ENCODE results near the gene SAMD14. TPM values are rescaled to one million over a fixed set of nuclear protein-coding genes. Genes with fewer than 3 reads are reported as not detected.

The SAMD14 gene
- total and polyA plus RNA-seq, 9 donors: 0.36 to 4.9 (median 1.7) TPM

DNA sequence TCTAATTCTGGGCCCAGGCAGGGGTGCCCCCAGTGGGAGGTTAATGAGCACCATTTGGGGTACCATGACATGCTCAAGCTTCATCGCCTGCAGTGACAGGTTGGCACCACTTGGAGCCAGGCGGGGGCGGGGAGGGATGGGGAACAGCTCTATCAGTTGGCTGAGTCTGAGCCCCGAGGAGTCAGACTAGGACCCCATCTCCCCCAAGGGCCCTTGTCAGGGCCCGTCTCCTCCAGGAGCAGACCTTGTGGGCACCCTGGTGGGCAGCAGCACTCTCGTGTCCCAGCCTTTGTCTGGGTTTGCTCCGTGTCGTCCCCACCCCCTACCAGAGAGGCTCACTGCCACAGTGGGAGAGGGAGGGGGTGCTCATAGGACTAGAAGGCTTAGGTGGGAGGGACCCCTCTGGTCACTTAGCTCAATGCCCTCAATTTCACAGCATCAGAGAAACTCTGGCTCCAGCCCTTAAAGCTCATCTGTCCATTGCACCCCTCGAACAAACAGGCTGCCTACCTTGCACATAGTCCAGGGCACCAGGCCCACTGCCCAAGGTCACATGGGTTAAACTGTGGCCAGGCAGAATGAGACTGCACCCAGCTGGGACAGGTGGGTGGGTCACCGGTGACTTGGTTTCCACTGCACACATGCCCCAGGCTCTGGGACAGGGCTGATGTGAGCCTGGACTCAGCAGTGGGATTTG lies 16.4 kb upstream of the SAMD14 start:
- Histone ChIP-seq H3K27ac (peak overlapping the region; percentile 50 to 81), H3K4me1 (ENCODE audit: insufficient read depth) (peaks cover 13% of the 10 kb centered on the region), H3K4me3 (no peak overlapping the region), H3K36me3 (no peaks in the 10 kb centered on the region), H3K27me3 (no peaks in the 10 kb centered on the region), H3K9me3 (no peaks in the 10 kb centered on the region)
- TF ChIP-seq POLR2A (IDR thresholded peaks at IDR 0.05) (no peak), EP300 (IDR thresholded peaks at IDR 0.05) (no peak)
- DNase-seq: peak in 1 of 5 donors; percentile 32
- intact Hi-C loops (cut with DNase I): no loop called here
- 59 to 68% (median 59%) methylated on average over 9 to 10 of the region's 10 CpGs for WGBS, 3 donors

GRCh38 chr17:50145532-50146229 lies 15.7 kb upstream of the SAMD14 start:
- Histone ChIP-seq H3K27ac (peak overlapping the region in 1 of 2 donors; percentile 50), H3K4me1 (ENCODE audit: insufficient read depth) (peaks cover 13% of the 10 kb centered on the region), H3K4me3 (no peak overlapping the region), H3K27me3 (no peaks in the 10 kb centered on the region), H3K9me3 (no peaks in the 10 kb centered on the region), H3K36me3 (no peaks in the 10 kb centered on the region)
- DNase-seq: no peak
- 66 to 70% (median 68%) methylated on average over 11 of the region's 11 CpGs for WGBS, 3 donors
- TF ChIP-seq EP300 (IDR thresholded peaks at IDR 0.05) (no peak), CTCF (IDR thresholded peaks at IDR 0.05) (no peak), POLR2A (IDR thresholded peaks at IDR 0.05) (no peak)
- intact Hi-C loops (cut with DNase I): no loop called here

- Histone ChIP-seq H3K4me1 (ENCODE audit: insufficient read depth) (peaks cover 13% of the 10 kb centered on the region), H3K27ac (no peak overlapping the region), H3K4me3 (no peak overlapping the region), H3K9me3 (no peaks in the 10 kb centered on the region), H3K27me3 (no peaks in the 10 kb centered on the region), H3K36me3 (no peaks in the 10 kb centered on the region)
- intact Hi-C loops (cut with DNase I): no loop called here
- TF ChIP-seq POLR2A (IDR thresholded peaks at IDR 0.05) (no peak), EP300 (IDR thresholded peaks at IDR 0.05) (no peak), CTCF (IDR thresholded peaks at IDR 0.05) (no peak)
- peak in 2 of 5 donors; percentile 27 to 38 for DNase-seq
- 78 to 79% (median 78%) methylated on average over 16 of the region's 16 CpGs for WGBS, 3 donors
Measured at GRCh38 chr17:50144845-50145531, 15.0 kb upstream of the SAMD14 start.

DNA sequence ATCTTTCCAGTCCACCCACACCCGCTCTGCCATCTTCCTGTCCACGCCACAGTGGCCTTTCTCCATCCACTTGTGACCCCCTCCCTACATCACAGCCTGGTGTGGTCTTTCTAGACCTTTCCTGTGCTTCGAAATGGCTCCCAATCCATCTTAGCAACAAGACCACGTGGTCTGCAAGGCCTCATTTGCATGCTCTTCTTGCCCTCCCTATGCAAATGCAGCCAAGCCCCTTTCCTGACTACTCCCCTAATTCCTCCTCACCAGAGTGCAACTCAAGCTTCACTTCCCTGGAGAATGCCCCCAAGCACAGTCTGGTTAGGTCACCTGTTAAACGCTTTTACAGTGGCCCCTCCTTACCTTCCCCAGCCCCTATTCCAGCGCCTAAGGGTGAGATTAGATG lies 14.4 kb upstream of the SAMD14 start:
- DNase-seq: no peak
- no peaks in the 10 kb centered on the region for H3K9me3 ChIP-seq
- peaks cover 13% of the 10 kb centered on the region for H3K4me1 ChIP-seq (ENCODE audit: insufficient read depth)
- H3K36me3 ChIP-seq: no peaks in the 10 kb centered on the region
- 67 to 70% (median 69%) methylated on average over 6 of the region's 6 CpGs for WGBS, 3 donors
- H3K4me3 ChIP-seq: no peak overlapping the region
- no peak for TF ChIP-seq CTCF (IDR thresholded peaks at IDR 0.05)
- TF ChIP-seq EP300 (IDR thresholded peaks at IDR 0.05): no peak
- no peak for TF ChIP-seq POLR2A (IDR thresholded peaks at IDR 0.05)
- no peaks in the 10 kb centered on the region for H3K27me3 ChIP-seq
- H3K27ac ChIP-seq: no peak overlapping the region
- intact Hi-C loops (cut with DNase I): no loop called here

Data from ovary (tissue), 9 donors.